DMS53 treated with DMSO at 0.1 percent for 48 hours (cell line): Measurements from ENCODE around the gene TXNDC17.
"Not testable (repeated sequence)": the region's sequence is repeated elsewhere in the genome, so short reads cannot be mapped to it uniquely, and the experiment has no call there.

Experiments used
- DNase-seq: peaks from one replicate; lab custom pipeline; 2025; ENCODE audit not compliant: unreplicated experiment; lab: John Stamatoyannopoulos, UW

The TXNDC17 gene

DNA sequence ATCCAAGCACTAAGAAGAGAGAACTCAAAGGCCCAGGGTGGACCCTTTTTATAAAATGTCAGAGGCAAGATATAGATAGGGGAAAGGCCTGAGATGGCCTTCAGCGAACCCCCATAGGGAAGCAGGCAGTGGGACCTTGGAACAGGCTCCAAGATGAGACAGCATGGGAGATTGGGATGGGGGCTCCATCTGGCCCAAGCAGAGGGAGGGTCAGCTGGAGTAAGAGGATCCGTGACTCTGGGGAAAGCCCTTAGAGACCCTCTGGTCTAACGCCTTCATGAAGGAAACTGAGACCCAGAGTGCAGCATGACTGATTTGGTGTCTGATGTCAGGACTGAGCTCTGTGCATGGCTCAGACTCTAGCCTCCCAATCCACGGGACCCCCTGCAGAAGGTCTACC, 41.5 kb downstream of the TXNDC17 start:
- DNase-seq = no peak

GRCh38 chr17:6683081-6683684, 42.3 kb downstream of the TXNDC17 start:
- DNase-seq = peak; percentile 11

DNA sequence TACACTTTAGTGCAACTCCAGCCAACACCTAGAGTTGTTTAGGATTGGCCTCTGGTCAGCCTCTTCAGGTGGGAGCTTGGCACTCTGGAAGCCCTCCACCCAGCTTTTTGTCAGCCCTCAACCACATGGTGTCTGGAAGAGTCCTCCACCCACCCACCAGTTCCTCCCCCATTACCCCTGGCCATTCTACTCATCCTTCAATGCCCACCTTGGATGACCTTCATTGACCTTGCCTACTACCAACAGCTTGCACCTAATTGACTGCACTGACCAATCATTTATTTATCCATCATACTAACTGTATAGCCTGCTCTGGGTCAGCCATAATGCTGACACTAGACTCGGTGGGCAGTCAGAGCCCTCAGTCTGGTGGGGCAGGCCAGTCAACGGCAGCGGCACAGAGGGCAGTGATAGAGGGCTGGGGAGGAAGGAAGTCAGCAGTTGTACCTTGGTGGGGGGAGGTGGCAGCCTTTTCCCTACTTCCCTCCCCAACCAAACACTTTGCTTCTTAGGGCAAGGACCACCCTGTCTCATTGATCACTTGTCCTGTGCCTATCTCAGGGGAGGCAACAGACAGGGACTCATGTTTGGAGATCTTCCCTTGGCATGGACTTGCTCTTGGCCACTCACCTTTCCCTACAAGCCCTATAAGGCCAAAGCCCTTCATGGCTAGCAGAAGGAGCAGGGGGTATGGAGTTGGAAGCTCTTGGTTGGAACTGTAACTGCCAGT, 43.0 kb downstream of the TXNDC17 start:
- DNase-seq = no peak

GRCh38 chr17:6684460-6684783, 43.6 kb downstream of the TXNDC17 start:
- no peak for DNase-seq

DNA sequence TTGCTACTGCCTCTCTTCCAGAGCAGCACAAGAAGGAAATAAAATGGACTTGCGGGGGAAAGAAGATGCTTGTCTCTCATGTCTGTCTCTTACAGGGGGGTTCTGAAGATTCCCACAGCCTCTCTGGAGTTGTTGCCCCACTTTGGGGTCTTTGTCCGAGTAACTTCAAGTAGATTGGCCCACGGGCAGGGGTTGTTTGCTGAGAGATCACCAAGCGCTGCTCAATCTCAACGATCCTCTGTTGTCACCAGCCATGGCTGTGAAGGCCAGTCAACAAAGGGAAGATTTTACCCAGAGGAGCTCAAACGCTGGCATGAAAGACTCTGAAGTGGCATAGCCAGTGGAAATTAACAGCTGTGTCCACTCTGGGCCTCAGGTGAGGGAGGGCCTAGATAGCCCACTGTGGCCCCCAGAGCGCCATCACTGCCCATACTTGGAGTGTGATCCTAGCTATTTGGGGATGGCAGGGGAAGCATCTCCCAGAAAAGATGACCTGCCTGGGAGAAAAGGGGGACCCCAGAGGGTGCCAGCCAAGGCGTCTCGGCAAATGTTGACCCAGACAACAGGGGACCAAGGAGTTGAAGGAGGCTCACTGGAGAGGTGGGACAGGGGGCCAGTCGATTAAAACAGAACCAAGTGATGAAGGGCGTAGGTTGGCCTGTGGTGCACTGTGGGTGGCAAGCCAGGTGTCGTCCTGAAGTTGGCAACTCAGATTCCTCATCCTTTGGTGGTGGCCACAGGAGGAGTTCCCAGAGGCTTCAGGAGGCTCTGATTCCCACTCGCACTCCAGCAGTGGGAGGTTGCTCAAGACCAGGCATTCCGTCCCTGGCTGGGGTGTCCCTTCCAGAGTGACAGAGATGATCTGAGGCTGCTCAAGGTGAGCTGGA, 44.3 kb downstream of the TXNDC17 start:
- no peak for DNase-seq

GRCh38 chr17:6686026-6686425, 45.2 kb downstream of the TXNDC17 start:
- no peak for DNase-seq

- no peak for DNase-seq
Measured at GRCh38 chr17:6688944-6689343, 48.1 kb downstream of the TXNDC17 start.

DNA sequence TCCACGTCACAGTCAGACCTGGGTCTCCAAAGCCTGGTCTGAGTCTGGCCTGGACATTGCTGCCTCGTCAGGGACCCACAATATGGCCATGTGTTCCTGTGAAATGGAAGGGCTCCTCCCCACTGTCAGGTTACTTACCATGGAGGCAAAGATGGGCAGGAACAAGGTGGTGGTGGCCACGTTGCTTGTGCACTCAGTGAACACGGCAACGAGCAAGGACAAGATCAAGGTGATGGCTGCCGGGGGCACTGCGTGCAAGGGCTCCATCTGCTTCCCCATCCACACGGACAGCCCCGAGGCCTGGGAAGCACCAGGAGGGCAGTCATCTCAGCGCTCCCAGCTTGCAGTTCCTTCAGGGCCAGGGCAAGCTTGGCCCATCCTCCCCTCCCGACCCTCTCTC, 49.8 kb downstream of the TXNDC17 start:
- DNase-seq = no peak

- DNase-seq = no peak
Measured at GRCh38 chr17:6691546-6691945, 50.7 kb downstream of the TXNDC17 start.

GRCh38 chr17:6691958-6692357, 51.1 kb downstream of the TXNDC17 start:
- DNase-seq = not testable (repeated sequence)
